Suprapubic skin (tissue), 4 donors: Measurements from ENCODE around the gene ARRDC5. TPM values are rescaled to one million over a fixed set of nuclear protein-coding genes. Genes with fewer than 3 reads are reported as not detected.
A peak's percentile ranks its signal among the peaks of the same experiment; 100 is the strongest.

Experiments
- DNase-seq, 2 donors: peaks; one replicate each; pipeline ENCODE4 v3.0.0-alpha.2; 2019; ENCODE audit warnings: low spot score in 2 of 2
- H3K27ac ChIP-seq: fragments of 200-600 bp; sonication (generic); one replicate; pipeline ENCODE4 v1.5.1; 2019
- H3K27me3 ChIP-seq: fragments of 200-600 bp; sonication (generic); one replicate; pipeline ENCODE4 v1.5.1; 2019
- H3K36me3 ChIP-seq: fragments of 200-600 bp; sonication (generic); one replicate; pipeline ENCODE4 v1.5.1; 2019
- H3K4me1 ChIP-seq: fragments of 200-600 bp; sonication (generic); one replicate; pipeline ENCODE4 v1.5.1; 2019
- H3K4me3 ChIP-seq: fragments of 200-600 bp; sonication (generic); one replicate; pipeline ENCODE4 v1.5.1; 2019; ENCODE audit warnings: mild to moderate bottlenecking
- H3K9me3 ChIP-seq: fragments of 200-600 bp; sonication (generic); one replicate; pipeline ENCODE4 v1.5.1; 2019
- CTCF ChIP-seq, 2 donors: fragments of 200-600 bp in 1 of 2; fragments of 450-650 bp in 1 of 2; sonication (generic) in 1 of 2; IDR thresholded peaks; one replicate each; pipeline ENCODE4 v1.5.1; 2016 to 2019; ENCODE audit warnings: antibody characterized with exemption in 2 of 2, mild to moderate bottlenecking in 1 of 2, moderate library complexity in 1 of 2
- EP300 ChIP-seq: sonication (generic); formaldehyde crosslinking; IDR thresholded peaks from one replicate; pipeline ENCODE4 v1.6.1; 2017; ENCODE audit warnings: antibody characterized with exemption
- POLR2A ChIP-seq, 2 donors: fragments of 450-650 bp; IDR thresholded peaks; one replicate each; pipeline ENCODE4 v1.6.1; 2017; ENCODE audit warnings: antibody characterized with exemption in 2 of 2, mild to moderate bottlenecking in 2 of 2, moderate library complexity in 2 of 2
- POLR2AphosphoS5 ChIP-seq, 3 donors: sonication (generic); formaldehyde crosslinking; IDR thresholded peaks; one replicate each; pipeline ENCODE4 v1.6.1; 2017; ENCODE audit warnings: antibody characterized with exemption in 3 of 3
- WGBS: methylation state at CpG from one replicate; pipeline ENCODE4 v1.1.5; 2018; 5-methylcytosine and 5-hydroxymethylcytosine counted together
- total RNA-seq, 4 donors: library from RNA; depleted of rRNA; stranded (reverse); fragments of >200 nt; gene quantifications; one replicate each; pipeline ENCODE4 v1.1.0, GENCODE V29; 2016

ARRDC5 gene
- total RNA-seq, 4 donors from 2014 or later, result 0.48 TPM; not detected in 3

- DNase-seq, result peak in 1 of 2 donors; percentile 82
- Histone ChIP-seq H3K36me3 (no peaks in the 10 kb centered on the region), H3K27ac (peak overlapping the region; percentile 63), H3K4me1 (peaks cover 59% of the 10 kb centered on the region), H3K27me3 (no peaks in the 10 kb centered on the region), H3K4me3 (peak overlapping the region; percentile 85), H3K9me3 (no peaks in the 10 kb centered on the region)
- 20% methylated on average over 25 of the region's 29 CpGs for WGBS
- peak; percentile 52 to 54 for TF ChIP-seq CTCF (IDR thresholded peaks at IDR 0.05)
- no peak for TF ChIP-seq EP300
- TF ChIP-seq POLR2AphosphoS5 (IDR thresholded peaks at IDR 0.05), result peak in 2 of 3 donors; percentile 5 to 22
- no peak for TF ChIP-seq POLR2A (IDR thresholded peaks at IDR 0.05)
These were observed 9.3 kb upstream of the ARRDC5 start for GRCh38 chr19:4911786-4912672.

GRCh38 chr19:4911314-4911713 is 8.6 kb upstream of the ARRDC5 start:
- H3K9me3 ChIP-seq, result no peaks in the 10 kb centered on the region
- no peaks in the 10 kb centered on the region for H3K27me3 ChIP-seq
- TF ChIP-seq EP300 (no peak), POLR2AphosphoS5 (IDR thresholded peaks at IDR 0.05) (no peak), POLR2A (IDR thresholded peaks at IDR 0.05) (no peak), CTCF (IDR thresholded peaks at IDR 0.05) (no peak)
- 34% methylated on average over 15 of the region's 15 CpGs for WGBS
- H3K4me3 ChIP-seq, result peak overlapping the region; percentile 85
- H3K27ac ChIP-seq, result peak overlapping the region; percentile 63
- H3K4me1 ChIP-seq, result peaks cover 59% of the 10 kb centered on the region
- DNase-seq, result no peak
- no peaks in the 10 kb centered on the region for H3K36me3 ChIP-seq

GRCh38 chr19:4910594-4911281 is 8.0 kb upstream of the ARRDC5 start:
- Histone ChIP-seq H3K4me3 (peak overlapping the region; percentile 85), H3K36me3 (no peaks in the 10 kb centered on the region), H3K9me3 (no peaks in the 10 kb centered on the region), H3K4me1 (peaks cover 55% of the 10 kb centered on the region), H3K27me3 (no peaks in the 10 kb centered on the region), H3K27ac (no peak overlapping the region)
- TF ChIP-seq POLR2A (IDR thresholded peaks at IDR 0.05), result no peak
- no peak for TF ChIP-seq EP300
- no peak for TF ChIP-seq CTCF (IDR thresholded peaks at IDR 0.05)
- no peak for TF ChIP-seq POLR2AphosphoS5 (IDR thresholded peaks at IDR 0.05)
- DNase-seq, result no peak
- WGBS, result 35% methylated on average over 22 of the region's 23 CpGs

GRCh38 chr19:4909897-4910593 is 7.3 kb upstream of the ARRDC5 start:
- Histone ChIP-seq H3K9me3 (no peaks in the 10 kb centered on the region), H3K27me3 (no peaks in the 10 kb centered on the region), H3K4me1 (peaks cover 48% of the 10 kb centered on the region), H3K27ac (peak overlapping the region; percentile 38), H3K36me3 (no peaks in the 10 kb centered on the region), H3K4me3 (peak overlapping the region; percentile 85)
- no peak for TF ChIP-seq CTCF (IDR thresholded peaks at IDR 0.05)
- no peak for TF ChIP-seq POLR2A (IDR thresholded peaks at IDR 0.05)
- TF ChIP-seq POLR2AphosphoS5 (IDR thresholded peaks at IDR 0.05), result no peak
- no peak for TF ChIP-seq EP300
- WGBS, result under 1% methylated on average over 13 of the region's 85 CpGs
- DNase-seq, result peak; percentile 93 to 97
